H9 (cell line): Measurements from ENCODE around the gene MSANTD1. TPM values are rescaled to one million over a fixed set of nuclear protein-coding genes. Genes with fewer than 3 reads are reported as not detected.
A peak's percentile ranks its signal among the peaks of the same experiment; 100 is the strongest.

Experiments used
- DNase-seq: peaks from one replicate; pipeline ENCODE4 v3.0.0-alpha.2; 2017
- H2AFZ ChIP-seq: one replicate; pipeline ENCODE4 v1.6.1; 2013; ENCODE audit warnings: mild to moderate bottlenecking, low read length, control low read depth, moderate library complexity
- H2AK5ac ChIP-seq: 2 replicates; pipeline ENCODE4 v1.6.1; 2013; ENCODE audit warnings: low read length, control low read depth, mixed read lengths; ENCODE audit not compliant: insufficient read length
- H2BK120ac ChIP-seq: one replicate; pipeline ENCODE4 v1.6.1; 2013; ENCODE audit warnings: low read depth, mild to moderate bottlenecking, low read length, control low read depth, inconsistent platforms; ENCODE audit not compliant: poor library complexity, severe bottlenecking
- H2BK12ac ChIP-seq: 2 replicates; pipeline ENCODE4 v1.6.1; 2013; ENCODE audit warnings: low read length, control low read depth, mixed read lengths, low read depth; ENCODE audit not compliant: insufficient read length
- H2BK15ac ChIP-seq: 2 replicates; pipeline ENCODE4 v1.6.1; 2013; ENCODE audit warnings: low read depth, low read length, control low read depth
- H2BK20ac ChIP-seq: one replicate; pipeline ENCODE4 v1.6.1; 2013; ENCODE audit warnings: low read depth, mild to moderate bottlenecking, low read length, control low read depth, inconsistent platforms; ENCODE audit not compliant: poor library complexity, severe bottlenecking
- H2BK5ac ChIP-seq: 2 replicates; pipeline ENCODE4 v1.6.1; 2013; ENCODE audit warnings: low read length, control low read depth, mixed read lengths; ENCODE audit not compliant: insufficient read length
- H3K14ac ChIP-seq: 2 replicates; pipeline ENCODE4 v1.6.1; 2013; ENCODE audit warnings: low read length, control low read depth; ENCODE audit not compliant: insufficient read depth
- H3K18ac ChIP-seq: 2 replicates; pipeline ENCODE4 v1.6.1; 2013; ENCODE audit warnings: low read depth, mild to moderate bottlenecking, mixed read lengths, low read length, control low read depth; ENCODE audit not compliant: insufficient read length
- H3K23ac ChIP-seq: 2 replicates; pipeline ENCODE4 v1.6.1; 2013; ENCODE audit warnings: low read length, control low read depth, mixed read lengths, low read depth; ENCODE audit not compliant: insufficient read length
- H3K23me2 ChIP-seq: 2 replicates; pipeline ENCODE4 v1.6.1; 2013; ENCODE audit warnings: low read depth, mild to moderate bottlenecking, mixed read lengths, low read length, control low read depth; ENCODE audit not compliant: insufficient read length, poor library complexity, severe bottlenecking
- H3K27ac ChIP-seq: 2 replicates; pipeline ENCODE4 v1.5.1; 2013; ENCODE audit warnings: low read length, control low read depth, mixed read lengths, low read depth; ENCODE audit not compliant: insufficient read length
- H3K27me3 ChIP-seq: 2 replicates; pipeline ENCODE4 v1.6.1; 2013; ENCODE audit warnings: low read length, control low read depth, inconsistent platforms; ENCODE audit not compliant: insufficient read depth
- H3K4ac ChIP-seq: 2 replicates; pipeline ENCODE4 v1.6.1; 2013; ENCODE audit warnings: low read depth, mild to moderate bottlenecking, control low read depth, inconsistent platforms, low read length, moderate library complexity
- H3K4me1 ChIP-seq: 2 replicates; pipeline ENCODE4 v1.6.1; 2013; ENCODE audit warnings: low read length, control low read depth, inconsistent platforms; ENCODE audit not compliant: insufficient read depth
- H3K4me2 ChIP-seq: 2 replicates; pipeline ENCODE4 v1.6.1; 2013; ENCODE audit warnings: low read length, control low read depth, mixed read lengths; ENCODE audit not compliant: insufficient read length, insufficient read depth
- H3K56ac ChIP-seq: 2 replicates; pipeline ENCODE4 v1.6.1; 2013; ENCODE audit warnings: low read depth, mild to moderate bottlenecking, mixed read lengths, low read length, control low read depth; ENCODE audit not compliant: insufficient read length
- H3K79me1 ChIP-seq: 2 replicates; pipeline ENCODE4 v1.6.1; 2013; ENCODE audit warnings: low read depth, mild to moderate bottlenecking, moderate library complexity, low read length, control low read depth, inconsistent platforms; ENCODE audit not compliant: insufficient read depth, poor library complexity, severe bottlenecking
- H3K79me2 ChIP-seq: 2 replicates; pipeline ENCODE4 v1.6.1; 2013; ENCODE audit warnings: low read length, control low read depth, inconsistent platforms; ENCODE audit not compliant: insufficient read depth
- H3K9ac ChIP-seq: 2 replicates; pipeline ENCODE4 v1.6.1; 2013; ENCODE audit warnings: low read length, control low read depth, mixed read lengths; ENCODE audit not compliant: insufficient read length; ENCODE audit errors: extremely low read depth
- H3K9me3 ChIP-seq: one replicate; pipeline ENCODE4 v1.6.1; 2013; ENCODE audit warnings: low read depth, low read length, inconsistent platforms; ENCODE audit not compliant: control insufficient read depth
- H3T11ph ChIP-seq: one replicate; pipeline ENCODE4 v1.6.1; 2013; ENCODE audit warnings: mild to moderate bottlenecking, low read length, control low read depth, inconsistent platforms
- H4K20me1 ChIP-seq: one replicate; pipeline ENCODE4 v1.6.1; 2013; ENCODE audit not compliant: control insufficient read depth, insufficient read length, insufficient read depth
- H4K5ac ChIP-seq: 2 replicates; pipeline ENCODE4 v1.6.1; 2013; ENCODE audit warnings: low read depth, mild to moderate bottlenecking, mixed read lengths, low read length, control low read depth; ENCODE audit not compliant: insufficient read length
- H4K8ac ChIP-seq: replicated peaks from 2 replicates; pipeline ENCODE4 v1.6.1; 2013; ENCODE audit warnings: low read length, control low read depth, mixed read lengths, low read depth; ENCODE audit not compliant: insufficient read length
- H4K91ac ChIP-seq: 2 replicates; pipeline ENCODE4 v1.6.1; 2013; ENCODE audit warnings: low read depth, mild to moderate bottlenecking, moderate library complexity, mixed read lengths, low read length, control low read depth; ENCODE audit not compliant: insufficient read length
- H3K27ac Mint-ChIP-seq, 3 experiments: 2 replicates in 2 of 3; 3 replicates in 1 of 3; pipeline ENCODE4 v1.8.0; 2020 to 2021; ENCODE audit warnings: mixed read lengths in 3 of 3, mild to moderate bottlenecking in 1 of 3, moderate library complexity in 1 of 3
- H3K27me3 Mint-ChIP-seq: 2 replicates; pipeline ENCODE4 v1.8.0; 2021; ENCODE audit warnings: low read depth, mild to moderate bottlenecking, moderate library complexity, mixed read lengths
- H3K36me3 Mint-ChIP-seq, 3 experiments: 2 replicates in 2 of 3; 3 replicates in 1 of 3; pipeline ENCODE4 v1.8.0; 2020 to 2021; ENCODE audit warnings: low read depth in 3 of 3, mixed read lengths in 3 of 3; ENCODE audit not compliant: insufficient read depth in 1 of 3
- H3K4me1 Mint-ChIP-seq, 2 experiments: 2 replicates each; pipeline ENCODE4 v1.8.0; 2020; ENCODE audit warnings: mixed read lengths in 2 of 2
- H3K4me3 Mint-ChIP-seq, 2 experiments: 2 replicates in 1 of 2; 3 replicates in 1 of 2; pipeline ENCODE4 v1.8.0; 2020 to 2021; ENCODE audit warnings: mild to moderate bottlenecking in 2 of 2, mixed read lengths in 2 of 2, moderate library complexity in 1 of 2
- H3K9me3 Mint-ChIP-seq, 2 experiments: 2 replicates in 1 of 2; 3 replicates in 1 of 2; pipeline ENCODE4 v1.8.0; 2020; ENCODE audit warnings: mild to moderate bottlenecking in 2 of 2, mixed read lengths in 2 of 2, moderate library complexity in 1 of 2
- WGBS: extraction: QIAGEN DNeasy Blood & Tissue Kit; methylation state at CpG from one replicate; pipeline ENCODE4 v1.1.7; 2013; ENCODE audit warnings: missing lambda C conversion rate, low lambda C conversion rate, mixed read lengths; ENCODE audit not compliant: insufficient read length; ENCODE audit errors: extremely low coverage; 5-methylcytosine and 5-hydroxymethylcytosine counted together
- total RNA-seq: library from RNA; stranded (reverse); gene quantifications from 2 replicates; pipeline ENCODE4 v1.2.1, GENCODE V29; 2021
- TF ChIP-seq, protein P1 (sequence below): fragments of 200-600 bp; sonication (generic); conservative IDR thresholded peaks from 3 replicates; pipeline ENCODE4 v1.8.0; 2021; ENCODE audit warnings: antibody characterized with exemption, mild to moderate bottlenecking

MSANTD1 gene
- total RNA-seq, 1 experiment from 2014 or later, result 0.83 TPM

- Histone ChIP-seq H3K23ac (no peak overlapping the region), H2BK15ac (no peak overlapping the region), H2BK20ac (no peak overlapping the region), H4K5ac (no peak overlapping the region), H4K91ac (no peak overlapping the region), H2BK5ac (no peak overlapping the region), H3K4ac (no peak overlapping the region), H4K8ac (no peak overlapping the region), H3K56ac (no peak overlapping the region), H2BK120ac (no peak overlapping the region), H2AK5ac (no peak overlapping the region), H3K4me2 (no peak overlapping the region), H3K23me2 (no peaks in the 10 kb centered on the region), H3K79me2 (no peaks in the 10 kb centered on the region), H3K14ac (no peak overlapping the region; the same call in 1 of the 2 replicates), H3K18ac (no peak overlapping the region), H3K4me1 (peaks cover 3% of the 10 kb centered on the region; the same call in 1 of the 2 replicates), H3K79me1 (no peaks in the 10 kb centered on the region), H3K9ac (no peak overlapping the region), H2AFZ (no peak overlapping the region), H4K20me1 (no peaks in the 10 kb centered on the region), H3T11ph (no peak overlapping the region), H3K9me3 (no peaks in the 10 kb centered on the region), H3K27me3 (no peaks in the 10 kb centered on the region; the same call in 1 of the 2 replicates), H2BK12ac (no peak overlapping the region), H3K27ac (no peak overlapping the region)
- peaks cover 66% of the 10 kb centered on the region for H3K27me3 Mint-ChIP-seq
- H3K36me3 Mint-ChIP-seq, result peaks cover 44 to 74% (median 63%) of the 10 kb centered on the region in 3 experiments
- no peaks in the 10 kb centered on the region; a peak in 1 of 5 replicates for H3K9me3 Mint-ChIP-seq
- peak overlapping the region in 1 of 3 experiments; percentile 83; a peak in 3 of 7 replicates for H3K27ac Mint-ChIP-seq
- H3K4me3 Mint-ChIP-seq, result peak overlapping the region in 1 of 2 experiments; percentile 24; a peak in 2 of 5 replicates
- H3K4me1 Mint-ChIP-seq, result peaks cover 15 to 54% of the 10 kb centered on the region in 2 experiments
- DNase-seq, result no peak
- TF ChIP-seq, protein P1, sequence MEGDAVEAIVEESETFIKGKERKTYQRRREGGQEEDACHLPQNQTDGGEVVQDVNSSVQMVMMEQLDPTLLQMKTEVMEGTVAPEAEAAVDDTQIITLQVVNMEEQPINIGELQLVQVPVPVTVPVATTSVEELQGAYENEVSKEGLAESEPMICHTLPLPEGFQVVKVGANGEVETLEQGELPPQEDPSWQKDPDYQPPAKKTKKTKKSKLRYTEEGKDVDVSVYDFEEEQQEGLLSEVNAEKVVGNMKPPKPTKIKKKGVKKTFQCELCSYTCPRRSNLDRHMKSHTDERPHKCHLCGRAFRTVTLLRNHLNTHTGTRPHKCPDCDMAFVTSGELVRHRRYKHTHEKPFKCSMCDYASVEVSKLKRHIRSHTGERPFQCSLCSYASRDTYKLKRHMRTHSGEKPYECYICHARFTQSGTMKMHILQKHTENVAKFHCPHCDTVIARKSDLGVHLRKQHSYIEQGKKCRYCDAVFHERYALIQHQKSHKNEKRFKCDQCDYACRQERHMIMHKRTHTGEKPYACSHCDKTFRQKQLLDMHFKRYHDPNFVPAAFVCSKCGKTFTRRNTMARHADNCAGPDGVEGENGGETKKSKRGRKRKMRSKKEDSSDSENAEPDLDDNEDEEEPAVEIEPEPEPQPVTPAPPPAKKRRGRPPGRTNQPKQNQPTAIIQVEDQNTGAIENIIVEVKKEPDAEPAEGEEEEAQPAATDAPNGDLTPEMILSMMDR, result no peak
- no CpG with 5 or more reads among the region's 26 CpGs for WGBS
These were observed 11.0 kb upstream of the MSANTD1 start for GRCh38 chr4:3237712-3238560.
